ENCODE results near the gene MAVS.

Gene MAVS

GRCh38 chr20:3911956-3912355 lies 65.3 kb downstream of the MAVS start:
- DNase-seq (ENCODE audit: low read depth), result no peak

GRCh38 chr20:3914446-3914845 lies 67.8 kb downstream of the MAVS start:
- DNase-seq (ENCODE audit: low read depth), result no peak

GRCh38 chr20:3915691-3916090 lies 69.1 kb downstream of the MAVS start:
- no peak for DNase-seq (ENCODE audit: low read depth)

GRCh38 chr20:3916364-3916763 lies 69.7 kb downstream of the MAVS start:
- no peak for DNase-seq (ENCODE audit: low read depth)

GRCh38 chr20:3919352-3919751 lies 72.7 kb downstream of the MAVS start:
- no peak for DNase-seq (ENCODE audit: low read depth)

GRCh38 chr20:3922223-3922982 lies 75.8 kb downstream of the MAVS start:
- DNase-seq (ENCODE audit: low read depth), result no peak

GRCh38 chr20:3922983-3923339 lies 76.3 kb downstream of the MAVS start:
- no peak for DNase-seq (ENCODE audit: low read depth)

GRCh38 chr20:3923818-3924217 lies 77.2 kb downstream of the MAVS start:
- no peak for DNase-seq (ENCODE audit: low read depth)

- DNase-seq (ENCODE audit: low read depth), result no peak
Observed at GRCh38 chr20:3924304-3925112, 77.9 kb downstream of the MAVS start.

- DNase-seq (ENCODE audit: low read depth), result no peak
Observed at GRCh38 chr20:3925113-3925695, 78.6 kb downstream of the MAVS start.

Measured in HS-27A (cell line).